ENCODE results near the gene SYTL3. TPM values are rescaled to one million over a fixed set of nuclear protein-coding genes. Genes with fewer than 3 reads are reported as not detected.

The SYTL3 gene
- total RNA-seq, 1 donor from 2014 or later, result 2.8 TPM

- Mint-ChIP-seq H3K4me3 (ENCODE audit: unreplicated experiment) (no peak overlapping the region), H3K27me3 (ENCODE audit: unreplicated experiment) (peaks cover 2% of the 10 kb centered on the region), H3K36me3 (ENCODE audit: unreplicated experiment) (peaks cover 17% of the 10 kb centered on the region), H3K4me1 (ENCODE audit: low read depth, unreplicated experiment) (peaks cover 2% of the 10 kb centered on the region), H3K27ac (ENCODE audit: unreplicated experiment) (no peak overlapping the region), H3K9me3 (ENCODE audit: unreplicated experiment) (peaks cover 9% of the 10 kb centered on the region)
- TF ChIP-seq CTCF (IDR thresholded peaks at IDR 0.05; ENCODE audit: partially characterized antibody, unreplicated experiment), result no peak
- no peak for DNase-seq
Observed at GRCh38 chr6:158735009-158735408, 85.2 kb downstream of the SYTL3 start.

- Mint-ChIP-seq H3K4me3 (ENCODE audit: unreplicated experiment) (no peak overlapping the region), H3K27ac (ENCODE audit: unreplicated experiment) (no peak overlapping the region), H3K4me1 (ENCODE audit: low read depth, unreplicated experiment) (peaks cover 2% of the 10 kb centered on the region), H3K9me3 (ENCODE audit: unreplicated experiment) (peaks cover 9% of the 10 kb centered on the region), H3K27me3 (ENCODE audit: unreplicated experiment) (no peaks in the 10 kb centered on the region), H3K36me3 (ENCODE audit: unreplicated experiment) (peaks cover 17% of the 10 kb centered on the region)
- DNase-seq, result no peak
- TF ChIP-seq CTCF (IDR thresholded peaks at IDR 0.05; ENCODE audit: partially characterized antibody, unreplicated experiment), result no peak
Observed at GRCh38 chr6:158737082-158737709, 87.3 kb downstream of the SYTL3 start.

DNA sequence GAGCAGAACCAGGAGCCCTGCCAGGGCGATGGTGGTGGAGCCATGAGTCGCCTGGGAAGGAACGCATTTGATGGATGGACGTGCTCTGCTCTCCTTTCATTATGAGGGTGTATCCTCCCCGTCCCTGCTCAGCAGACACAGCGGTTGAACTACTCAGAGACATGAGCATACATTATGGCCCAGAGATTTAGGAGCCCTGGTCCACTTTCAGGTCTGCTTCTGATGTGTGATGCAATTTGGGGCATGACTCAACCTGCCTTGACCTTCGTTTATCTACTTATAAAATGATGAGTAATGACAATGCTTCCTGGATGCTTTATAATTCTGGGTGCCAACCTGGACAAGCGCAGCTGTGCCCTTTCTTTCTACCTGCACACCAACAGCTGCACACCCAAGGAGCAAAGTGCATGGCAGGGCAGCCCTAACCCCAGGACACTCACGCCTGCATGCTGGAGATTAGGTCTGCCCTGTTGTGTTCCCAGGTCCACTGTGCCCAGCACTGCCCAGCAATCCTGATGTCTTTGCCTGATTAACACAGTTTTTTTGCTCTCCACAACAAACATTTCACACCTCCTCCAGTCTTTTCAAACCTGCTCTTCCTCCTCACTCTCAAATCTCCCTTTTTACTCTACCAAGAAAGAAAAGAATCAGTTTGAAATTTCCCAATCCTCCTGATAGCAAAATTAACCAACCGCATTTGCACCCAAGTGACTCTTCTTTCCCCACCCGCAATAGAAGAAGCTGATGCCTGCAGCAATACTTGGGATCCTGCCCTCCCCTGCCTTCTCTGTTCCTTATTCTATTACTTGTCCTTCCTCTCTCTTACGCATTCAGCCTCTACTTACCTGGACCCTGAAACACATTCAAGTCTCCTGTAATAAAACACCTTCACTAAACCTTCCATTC, 88.1 kb downstream of the SYTL3 start:
- H3K9me3 Mint-ChIP-seq (ENCODE audit: unreplicated experiment), result peaks cover 9% of the 10 kb centered on the region
- H3K4me3 Mint-ChIP-seq (ENCODE audit: unreplicated experiment), result no peak overlapping the region
- H3K27ac Mint-ChIP-seq (ENCODE audit: unreplicated experiment), result no peak overlapping the region
- DNase-seq, result no peak
- peaks cover 17% of the 10 kb centered on the region for H3K36me3 Mint-ChIP-seq (ENCODE audit: unreplicated experiment)
- peaks cover 2% of the 10 kb centered on the region for H3K4me1 Mint-ChIP-seq (ENCODE audit: low read depth, unreplicated experiment)
- TF ChIP-seq CTCF (IDR thresholded peaks at IDR 0.05; ENCODE audit: partially characterized antibody, unreplicated experiment), result no peak
- H3K27me3 Mint-ChIP-seq (ENCODE audit: unreplicated experiment), result no peaks in the 10 kb centered on the region

DNA sequence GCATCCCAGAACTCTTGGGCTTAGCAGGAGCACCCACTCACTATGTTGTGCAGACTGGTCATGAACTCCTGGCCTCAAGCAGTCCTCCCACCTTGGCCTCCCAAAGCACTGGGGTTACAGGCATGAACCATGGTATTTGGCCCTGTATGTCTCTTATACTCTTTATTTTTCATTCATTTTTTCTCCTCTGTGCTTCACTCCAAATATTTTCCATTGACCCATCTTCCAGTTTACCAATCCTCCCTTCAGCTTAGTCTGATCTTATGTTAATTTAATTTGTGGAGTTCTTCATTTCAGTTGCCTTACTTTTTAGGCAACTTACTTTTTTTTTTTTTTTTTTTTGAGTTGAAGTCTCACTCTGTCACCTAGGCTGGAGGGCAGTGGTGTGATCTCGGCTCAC, 89.8 kb downstream of the SYTL3 start:
- DNase-seq, result no peak
- TF ChIP-seq CTCF (IDR thresholded peaks at IDR 0.05; ENCODE audit: partially characterized antibody, unreplicated experiment), result no peak
- peaks cover 7% of the 10 kb centered on the region for H3K4me1 Mint-ChIP-seq (ENCODE audit: low read depth, unreplicated experiment)
- peaks cover 17% of the 10 kb centered on the region for H3K36me3 Mint-ChIP-seq (ENCODE audit: unreplicated experiment)
- peaks cover 9% of the 10 kb centered on the region for H3K9me3 Mint-ChIP-seq (ENCODE audit: unreplicated experiment)
- no peak overlapping the region for H3K4me3 Mint-ChIP-seq (ENCODE audit: unreplicated experiment)
- no peaks in the 10 kb centered on the region for H3K27me3 Mint-ChIP-seq (ENCODE audit: unreplicated experiment)
- H3K27ac Mint-ChIP-seq (ENCODE audit: unreplicated experiment), result no peak overlapping the region
